ENCODE results near the gene PLEKHH3.

PLEKHH3 gene

DNA sequence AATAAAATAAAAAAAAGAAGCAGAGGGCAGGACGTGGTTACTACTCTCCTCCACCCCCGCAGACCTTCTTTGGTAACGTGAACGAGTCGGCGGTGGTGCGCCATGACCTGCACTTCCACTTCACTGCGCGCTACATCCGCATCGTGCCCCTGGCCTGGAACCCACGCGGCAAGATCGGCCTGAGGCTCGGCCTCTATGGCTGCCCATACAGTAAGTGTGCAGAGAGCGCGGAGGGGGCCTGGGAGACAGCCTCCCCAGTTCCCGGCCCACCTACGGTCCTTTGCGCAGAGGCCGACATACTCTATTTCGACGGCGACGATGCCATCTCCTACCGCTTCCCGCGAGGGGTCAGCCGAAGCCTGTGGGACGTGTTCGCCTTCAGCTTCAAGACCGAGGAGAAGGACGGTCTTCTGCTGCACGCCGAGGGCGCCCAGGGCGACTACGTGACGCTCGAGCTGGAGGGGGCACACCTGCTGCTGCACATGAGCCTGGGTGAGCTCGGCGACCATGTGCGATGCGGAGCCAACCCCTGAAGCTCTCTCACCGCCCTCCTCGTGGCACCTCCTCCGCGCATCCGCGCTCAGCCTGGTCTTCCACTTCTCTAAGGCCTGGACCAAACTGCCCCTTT lies 8.2 kb upstream of the PLEKHH3 start:
- no peak for DNase-seq

DNA sequence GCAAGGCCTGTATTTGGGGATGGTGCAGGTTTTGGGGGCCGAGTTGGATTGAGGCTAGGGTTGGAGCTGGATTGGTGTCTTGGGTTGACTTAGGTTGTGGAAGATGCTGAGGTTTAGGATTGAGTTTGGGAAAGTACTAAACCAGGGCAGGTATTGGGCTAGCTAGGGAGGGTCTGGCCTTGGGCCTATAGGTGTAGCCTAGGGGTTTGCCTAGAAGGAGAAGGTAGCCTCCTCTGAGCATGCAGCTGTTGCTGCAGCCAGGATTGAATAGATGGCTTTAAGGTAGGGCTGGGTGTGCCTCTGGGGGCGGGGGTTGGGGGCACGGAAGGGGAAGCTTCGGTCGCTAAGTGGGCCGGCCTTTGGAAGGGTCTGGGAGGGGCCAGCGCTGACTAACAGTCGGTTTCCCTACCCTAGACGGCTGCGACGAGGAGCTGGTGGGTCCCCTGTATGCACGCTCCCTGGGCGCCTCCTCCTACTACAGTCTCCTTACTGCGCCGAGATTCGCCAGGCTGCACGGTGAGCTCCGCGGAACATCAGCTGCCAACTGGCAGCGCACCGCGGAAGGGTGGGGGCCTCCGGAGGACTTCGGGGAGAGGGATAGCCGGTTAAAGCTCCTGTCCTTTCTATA lies 6.7 kb upstream of the PLEKHH3 start:
- DNase-seq, result no peak

DNA sequence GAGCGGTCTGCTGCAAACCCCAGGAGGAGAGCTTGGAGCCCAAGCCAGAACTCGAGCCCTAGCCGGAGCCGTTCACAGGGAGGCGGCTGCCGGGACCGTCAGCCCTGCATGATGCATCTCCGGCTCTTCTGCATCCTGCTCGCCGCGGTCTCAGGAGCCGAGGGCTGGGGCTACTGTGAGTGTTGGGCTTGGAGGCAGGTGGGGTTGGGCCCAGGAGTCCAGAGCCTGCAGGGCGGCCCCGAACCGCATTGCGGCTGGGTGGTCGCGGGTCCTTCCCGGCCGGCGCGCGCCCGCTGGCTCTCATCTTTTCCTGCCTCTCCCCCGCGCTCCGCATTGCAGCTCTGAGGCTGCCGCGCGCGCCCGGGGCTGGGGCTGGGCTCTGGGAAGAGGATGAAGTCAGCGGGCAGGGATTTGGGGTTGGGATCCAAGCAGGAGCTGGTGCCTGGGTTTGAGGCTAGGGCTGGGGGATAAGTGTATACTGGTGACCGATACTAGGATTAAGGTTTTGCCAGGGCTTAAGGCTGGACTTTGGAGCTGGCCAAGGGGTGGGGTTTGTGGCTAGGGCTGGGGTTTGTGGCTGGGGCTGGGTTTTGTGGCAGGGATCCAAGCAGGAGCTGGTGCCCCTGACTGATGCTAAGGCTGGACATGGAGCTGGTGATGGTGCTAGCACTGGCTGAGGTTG lies 6.1 kb upstream of the PLEKHH3 start:
- DNase-seq, result no peak

DNA sequence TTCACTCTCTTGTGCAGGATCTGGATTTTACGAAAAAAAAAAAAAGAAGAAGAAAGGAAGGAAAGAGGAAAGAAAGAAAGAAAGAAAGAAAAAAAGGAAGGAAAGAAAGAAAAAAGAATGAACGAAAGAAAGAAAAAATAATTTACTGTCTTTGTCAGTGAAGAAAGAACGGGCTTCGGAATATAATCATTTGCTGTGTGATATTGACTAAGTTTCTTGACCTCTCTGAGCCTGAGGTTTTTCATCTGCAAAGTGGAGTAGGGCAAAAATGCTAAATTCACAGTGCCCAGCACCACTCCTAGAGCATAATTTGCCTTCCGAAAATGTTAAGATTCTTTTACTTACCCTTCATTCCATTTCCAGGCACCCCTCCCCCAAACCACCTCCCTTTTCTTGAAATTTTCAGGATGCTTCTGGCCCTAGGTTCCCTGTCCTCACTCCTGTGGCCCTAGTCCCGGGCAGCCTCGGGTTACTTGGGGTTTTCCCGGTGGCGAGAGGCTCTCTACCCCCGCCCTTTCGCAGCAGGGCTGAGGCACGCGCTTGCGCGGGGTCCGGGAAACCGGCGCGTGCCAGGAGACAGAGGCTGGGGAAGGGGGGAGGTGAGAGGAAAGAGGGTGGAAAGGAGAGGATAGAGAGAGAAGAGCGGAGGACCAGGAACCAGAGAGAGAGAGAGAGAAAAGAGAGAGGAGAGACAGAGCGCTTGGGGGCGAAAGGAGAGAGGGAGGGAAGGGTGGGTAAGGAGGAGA lies 5.4 kb upstream of the PLEKHH3 start, which contains the start of gene CNTNAP1:
Gene CNTNAP1 (plus strand): TSS at position 556 of the 746 bp plus-strand sequence. CDS start 299 bp downstream, outside the sequence.
- no peak for DNase-seq

DNA sequence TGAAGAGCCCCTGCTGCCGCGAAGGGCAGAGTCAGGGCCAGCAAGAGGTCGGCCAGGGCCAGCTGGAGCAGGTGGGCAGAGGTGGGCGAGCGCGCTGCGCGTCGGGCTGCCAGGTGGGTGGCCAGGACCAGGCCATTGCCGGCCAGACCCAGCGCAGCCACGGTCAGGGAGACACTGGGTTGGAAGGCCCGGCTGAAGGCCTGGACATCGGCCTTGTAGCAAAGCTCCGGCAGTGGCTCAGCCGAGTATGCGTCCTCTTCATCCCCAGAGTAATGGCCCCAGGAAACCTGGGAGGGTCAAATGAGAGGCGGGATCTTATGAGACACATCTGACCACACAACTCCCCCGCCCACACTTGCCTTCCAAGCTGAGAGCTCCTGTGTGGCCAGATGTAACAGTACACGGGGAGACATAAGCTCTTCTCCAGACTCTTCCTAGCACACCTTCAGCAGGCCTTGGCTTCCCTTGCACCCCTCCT lies 3.6 kb upstream of the PLEKHH3 start:
- no peak for DNase-seq

DNA sequence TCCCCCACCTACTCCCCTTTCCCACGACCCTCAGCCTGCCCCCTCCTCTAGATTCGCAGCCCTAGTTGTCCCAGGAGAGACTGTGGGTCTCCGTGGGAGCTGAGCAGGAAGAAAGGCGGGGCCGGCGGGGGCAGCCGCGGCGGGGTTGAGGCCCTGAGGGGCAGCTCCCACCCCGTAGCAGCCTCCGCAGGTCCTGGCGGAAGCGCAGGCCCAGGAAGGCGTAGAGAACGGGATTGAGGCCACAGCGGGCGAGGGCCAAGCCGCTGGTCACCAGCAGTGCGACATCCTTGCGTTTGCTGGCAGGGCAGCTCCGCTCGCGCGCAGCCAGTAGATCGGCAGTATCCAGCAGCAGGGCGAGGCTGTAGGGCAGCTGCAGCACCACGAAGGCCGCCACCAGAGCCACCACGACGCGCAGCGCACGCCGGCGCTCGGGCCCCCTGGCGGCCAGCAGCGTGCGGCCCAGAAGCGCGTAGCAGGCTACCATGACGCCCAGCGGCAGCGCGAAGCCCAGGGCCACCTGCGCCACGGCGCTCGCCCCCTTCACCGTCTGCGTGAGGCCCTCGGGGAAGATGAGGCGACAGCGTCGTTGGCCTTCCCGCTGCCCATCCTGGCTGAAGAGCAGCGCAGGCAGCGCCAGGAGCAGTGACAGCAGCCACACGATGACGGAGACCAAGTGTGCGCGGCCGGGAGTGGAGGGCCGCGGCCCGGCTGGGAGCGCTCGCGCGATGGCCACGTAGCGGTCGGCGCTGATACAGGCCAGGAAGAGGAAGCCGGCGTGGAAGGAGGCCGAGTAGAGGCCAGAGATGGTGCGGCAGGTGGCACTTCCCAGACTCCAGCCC lies 2.9 kb upstream of the PLEKHH3 start:
- peak in 1 of 2 experiments; percentile 46 for DNase-seq

DNA sequence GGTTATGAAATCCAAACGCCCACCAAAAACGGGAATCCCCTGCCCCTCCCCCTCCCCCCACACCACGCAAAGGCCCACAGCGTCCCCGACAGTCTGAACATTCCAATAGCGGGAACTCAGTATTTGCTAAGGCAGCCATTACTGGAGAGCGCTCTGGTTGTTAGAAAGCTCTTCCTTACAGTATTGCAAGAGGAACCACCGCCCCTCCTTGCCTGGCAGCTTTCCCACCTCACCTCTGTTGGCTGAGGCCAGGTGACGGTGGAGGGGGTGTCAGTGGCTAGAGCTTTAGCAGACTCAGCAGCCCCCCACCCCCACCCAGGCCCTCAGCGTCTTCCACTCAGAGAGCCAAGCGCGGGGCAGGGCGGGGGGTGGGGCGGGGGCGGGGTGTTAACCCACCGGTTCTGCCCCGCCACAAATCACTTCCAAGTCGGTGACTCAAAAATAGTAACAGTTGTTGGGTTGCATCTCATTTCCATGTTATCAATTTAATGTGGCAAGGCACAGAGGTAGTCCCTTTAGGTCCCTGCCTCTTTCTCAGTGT lies 2.2 kb upstream of the PLEKHH3 start:
- DNase-seq, result no peak

DNA sequence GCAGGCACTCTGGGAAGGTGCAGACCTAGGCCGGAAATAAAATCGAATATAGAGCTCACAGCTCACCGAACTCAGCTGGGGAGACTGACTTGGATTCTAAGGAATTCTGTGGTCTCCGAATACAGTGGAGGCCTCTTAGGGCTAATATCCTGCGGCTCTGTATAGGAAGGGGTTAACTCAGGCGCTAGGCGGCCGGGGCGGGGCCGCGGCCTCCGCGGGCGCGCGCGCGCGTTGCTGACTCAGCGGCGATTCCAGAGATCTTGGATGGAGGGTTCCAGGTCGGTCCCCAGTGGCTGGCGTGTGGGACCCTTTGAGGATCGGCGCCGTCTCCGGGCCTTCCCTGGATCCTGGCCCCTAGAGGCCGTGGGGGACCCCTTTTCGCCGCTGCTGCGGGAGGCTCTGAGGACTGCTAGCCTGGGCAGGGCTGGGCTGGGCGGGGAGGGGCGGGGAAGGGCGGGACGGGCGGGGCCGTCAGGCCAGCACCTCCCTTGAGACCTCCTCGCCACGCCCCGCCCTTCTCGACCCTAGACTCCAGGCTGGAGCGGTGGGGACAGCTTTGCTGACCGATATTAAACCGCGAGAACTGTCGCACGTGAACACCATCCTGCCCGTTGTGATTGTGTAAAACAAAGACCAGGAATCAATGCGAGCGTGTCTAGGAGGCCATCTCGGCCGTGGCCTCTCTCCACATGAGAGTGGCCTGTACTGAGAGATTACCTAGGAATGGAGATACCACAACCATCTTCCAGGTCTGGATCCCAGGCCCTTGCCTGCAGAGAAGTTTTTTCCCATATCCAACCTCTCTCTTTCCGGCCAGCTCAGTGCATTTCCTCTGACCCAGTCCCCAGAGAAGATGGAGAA lies 1.4 kb upstream of the PLEKHH3 start:
- peak; percentile 75 to 85 for DNase-seq

DNA sequence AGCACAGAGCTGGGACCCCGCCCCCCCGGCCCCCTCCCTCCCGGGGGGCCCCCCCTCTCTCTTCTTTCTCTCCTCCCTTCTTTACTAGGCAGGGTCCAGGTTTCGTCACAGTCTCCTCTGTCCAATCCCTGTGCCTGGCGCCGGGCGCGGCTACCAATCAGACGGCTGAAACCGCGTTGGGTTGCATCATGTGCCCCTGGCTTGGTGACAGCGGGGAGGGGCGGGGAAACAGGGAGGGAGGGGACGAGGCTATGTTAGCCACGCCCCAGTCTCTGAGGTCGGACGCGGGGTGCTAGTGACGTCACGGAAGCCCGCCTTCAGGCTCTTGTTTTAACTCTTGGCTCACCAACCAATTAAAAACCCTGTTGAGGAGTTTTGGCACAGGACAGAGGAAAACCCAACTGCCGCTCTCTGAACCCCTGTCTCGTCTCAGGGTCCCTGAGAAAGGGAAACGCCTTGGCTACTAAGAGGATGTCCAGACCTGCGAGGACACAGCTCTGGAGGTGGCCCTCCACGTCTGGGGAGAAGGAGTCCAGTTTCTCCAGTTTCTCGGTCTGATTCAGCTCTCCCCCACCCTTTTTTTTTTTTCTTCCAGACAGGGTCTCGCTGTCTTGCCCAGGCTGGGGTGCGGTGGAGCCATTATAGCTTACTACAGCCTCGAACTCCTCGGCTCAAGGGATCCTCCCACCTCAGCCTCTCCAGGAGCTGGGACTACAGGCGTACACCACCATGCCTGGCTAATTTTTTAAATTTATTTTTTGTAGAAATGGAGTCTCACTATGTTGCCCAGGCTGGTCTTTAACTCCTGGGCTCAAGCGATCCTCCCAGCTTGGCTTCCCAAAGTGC lies 441 bp upstream of the PLEKHH3 start:
- DNase-seq, result peak; percentile 97 to 99

DNA sequence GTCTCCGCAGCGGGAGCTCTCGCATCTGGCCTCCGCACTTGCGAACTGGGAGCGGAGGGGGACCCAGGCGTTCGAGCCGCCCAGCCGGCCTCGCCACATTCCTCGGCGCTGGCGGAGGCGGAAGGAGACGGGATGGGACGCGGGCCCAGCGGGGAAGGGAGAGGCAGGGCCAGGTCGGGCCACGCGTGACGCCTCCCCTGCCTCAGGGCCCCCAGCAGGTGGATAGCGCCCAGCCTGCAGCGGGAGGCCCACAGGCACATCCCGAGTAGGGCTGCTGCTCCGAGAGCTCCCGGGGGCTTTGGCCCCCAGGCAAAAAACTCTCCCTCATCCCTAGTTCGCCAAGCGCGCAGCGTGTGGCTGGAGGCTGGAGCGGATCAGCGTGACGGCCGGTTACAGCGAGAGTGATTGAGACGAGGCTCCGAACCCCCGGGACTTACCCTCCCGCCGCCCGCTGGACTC lies 800 bp downstream of the PLEKHH3 start:
- peak in 1 of 2 experiments; percentile 39 for DNase-seq

DNA sequence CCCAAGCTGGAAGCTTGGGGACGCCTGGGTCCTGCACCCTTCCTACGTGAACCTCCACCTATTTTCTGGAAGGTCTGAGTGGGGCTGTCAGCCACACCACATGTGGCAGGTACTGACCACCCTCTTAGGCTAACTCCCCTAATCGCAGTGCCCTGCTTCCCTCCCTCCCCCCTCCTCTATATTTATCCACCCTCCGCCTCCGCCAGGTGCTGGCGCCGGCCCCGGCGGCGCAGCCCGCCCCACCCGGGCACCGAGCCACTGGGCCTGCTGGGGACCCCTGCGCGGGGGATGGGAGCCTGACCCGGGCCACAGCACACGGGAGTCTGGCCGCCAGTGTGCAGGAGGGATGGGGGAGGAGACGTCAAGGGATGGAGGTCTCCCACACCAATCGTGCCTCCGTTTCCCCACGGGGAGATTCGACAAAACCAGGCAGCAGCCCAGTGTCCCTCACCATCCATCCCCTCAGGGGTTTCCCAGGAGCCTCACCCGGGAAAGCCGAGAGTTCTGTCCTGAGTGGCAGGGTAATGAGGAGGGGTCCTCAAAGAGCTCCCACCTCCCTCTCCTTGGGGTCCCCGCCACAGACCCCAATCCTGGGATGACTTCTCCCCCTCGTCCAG lies 1.3 kb downstream of the PLEKHH3 start:
- DNase-seq, result no peak

DNA sequence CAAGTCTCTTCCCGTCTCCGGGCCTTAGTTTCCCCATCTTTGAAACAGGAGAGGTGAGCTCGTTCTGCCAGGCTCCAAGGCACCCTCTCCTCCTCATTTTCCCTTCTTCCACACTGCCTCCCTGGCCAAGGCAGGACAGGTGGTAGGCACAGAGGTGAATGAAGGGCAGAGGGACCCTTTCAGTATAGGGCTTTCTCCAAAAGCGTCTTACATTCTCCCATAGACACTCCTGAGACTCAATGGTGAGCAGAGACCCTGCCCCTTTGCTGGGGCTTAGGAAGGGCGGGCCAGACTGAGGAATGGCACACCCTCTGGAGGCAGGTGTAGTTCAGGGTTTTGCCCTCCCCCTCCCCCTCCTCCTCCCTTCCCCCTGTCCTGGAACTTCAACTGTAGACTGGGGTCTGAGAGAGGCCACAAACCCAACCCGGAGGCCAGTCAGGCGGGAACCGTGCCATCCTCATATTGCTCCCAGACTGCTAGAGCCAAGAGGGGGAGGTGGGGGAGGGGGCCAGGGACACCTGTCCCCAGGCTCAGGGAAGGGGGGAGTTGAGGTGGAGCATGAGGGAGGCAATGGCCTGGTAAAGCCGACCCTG lies 1.9 kb downstream of the PLEKHH3 start:
- DNase-seq, result no peak

DNA sequence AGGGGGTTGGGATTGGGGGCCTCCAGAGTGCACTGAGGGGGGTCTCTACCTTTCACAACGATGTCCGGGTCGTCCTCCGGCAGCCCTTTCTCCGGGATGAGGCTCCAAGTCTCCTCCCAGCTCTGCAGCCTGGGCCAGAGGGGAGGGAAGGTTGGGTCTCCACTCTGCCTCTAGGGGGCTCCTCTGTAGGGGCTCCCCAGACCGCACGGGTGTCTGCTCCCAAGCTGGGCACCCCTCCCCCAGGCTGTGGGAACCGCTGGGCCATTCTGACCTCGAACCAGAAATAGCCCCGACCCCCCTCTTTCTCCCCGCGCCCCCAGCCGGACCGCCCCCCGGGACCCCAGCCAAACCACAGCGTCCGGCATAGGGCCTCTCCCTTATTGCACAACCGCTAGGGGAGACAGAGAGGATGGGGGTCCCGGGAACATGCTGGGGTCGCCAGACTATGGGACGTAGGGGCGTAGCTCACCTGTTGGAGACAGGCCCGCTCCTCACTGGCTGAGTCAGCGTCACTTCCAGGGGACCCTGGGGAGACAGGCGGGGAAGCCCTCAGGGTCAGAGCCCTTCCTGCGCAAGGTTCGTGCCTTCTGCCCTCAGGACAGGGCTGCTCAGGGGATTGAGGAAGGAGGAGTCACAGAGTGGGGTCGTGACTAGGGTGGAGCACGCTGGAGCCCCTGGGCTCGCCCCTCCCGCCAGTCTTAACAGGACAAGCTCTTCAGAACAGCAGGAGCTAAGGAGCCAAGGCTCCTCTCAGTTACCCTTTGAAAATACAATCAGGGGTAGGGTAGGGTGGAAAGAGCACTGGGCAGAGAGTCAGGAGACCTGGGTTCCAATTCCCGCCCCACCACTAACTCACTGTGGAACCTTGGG lies 2.7 kb downstream of the PLEKHH3 start:
- DNase-seq, result peak in 1 of 2 experiments; percentile 28

DNA sequence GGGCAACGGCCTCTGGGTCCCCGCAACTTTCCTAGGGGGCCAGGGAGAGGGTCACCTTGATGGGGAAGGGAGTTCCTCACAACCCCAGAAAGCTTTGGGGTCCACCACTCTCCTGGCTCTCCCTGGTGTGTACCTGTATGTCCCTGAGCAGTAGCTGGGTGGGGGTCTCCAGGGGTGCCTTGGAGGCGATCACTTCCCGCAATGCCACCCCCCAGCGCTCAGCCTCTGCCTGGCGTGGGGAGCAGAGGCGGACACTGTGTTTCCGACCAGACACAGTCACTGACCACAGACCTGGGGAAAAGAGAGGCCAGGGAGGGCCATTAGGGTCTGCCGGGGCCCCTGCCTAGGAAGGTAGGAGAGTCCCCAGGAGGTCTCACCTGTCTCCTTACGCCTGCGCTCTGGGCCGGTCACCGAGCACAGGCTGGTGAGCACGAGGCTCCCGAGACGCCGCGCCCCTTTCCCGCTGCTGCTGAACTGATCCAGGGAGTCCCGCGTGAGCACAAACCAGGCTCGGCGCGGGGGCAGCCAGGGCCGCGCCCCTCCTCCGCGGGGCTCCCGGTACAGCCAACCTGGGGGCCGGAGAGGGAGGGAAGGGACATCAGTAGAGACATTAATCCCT lies 3.4 kb downstream of the PLEKHH3 start:
- no peak for DNase-seq

DNA sequence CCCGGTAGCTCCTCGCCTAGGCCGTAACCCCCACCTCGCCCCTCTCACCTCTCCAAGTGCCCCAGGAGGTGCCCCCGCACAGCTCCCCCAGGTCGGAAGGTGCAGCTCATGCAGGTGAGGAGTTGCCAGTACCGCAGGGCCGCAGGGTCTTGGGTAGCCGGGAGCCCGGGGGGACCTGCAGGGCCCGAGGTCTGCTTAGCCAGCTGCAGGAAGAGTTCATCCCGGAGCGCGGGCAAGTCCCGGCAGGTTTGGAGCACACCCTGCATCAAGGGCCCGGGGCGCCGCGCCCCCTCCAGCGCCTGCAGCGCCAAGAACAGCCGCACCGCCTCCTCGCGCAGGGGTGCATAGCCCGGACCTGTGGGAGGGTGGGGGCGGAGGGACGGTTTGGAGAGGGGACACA lies 4.8 kb downstream of the PLEKHH3 start:
- DNase-seq, result no peak

DNA sequence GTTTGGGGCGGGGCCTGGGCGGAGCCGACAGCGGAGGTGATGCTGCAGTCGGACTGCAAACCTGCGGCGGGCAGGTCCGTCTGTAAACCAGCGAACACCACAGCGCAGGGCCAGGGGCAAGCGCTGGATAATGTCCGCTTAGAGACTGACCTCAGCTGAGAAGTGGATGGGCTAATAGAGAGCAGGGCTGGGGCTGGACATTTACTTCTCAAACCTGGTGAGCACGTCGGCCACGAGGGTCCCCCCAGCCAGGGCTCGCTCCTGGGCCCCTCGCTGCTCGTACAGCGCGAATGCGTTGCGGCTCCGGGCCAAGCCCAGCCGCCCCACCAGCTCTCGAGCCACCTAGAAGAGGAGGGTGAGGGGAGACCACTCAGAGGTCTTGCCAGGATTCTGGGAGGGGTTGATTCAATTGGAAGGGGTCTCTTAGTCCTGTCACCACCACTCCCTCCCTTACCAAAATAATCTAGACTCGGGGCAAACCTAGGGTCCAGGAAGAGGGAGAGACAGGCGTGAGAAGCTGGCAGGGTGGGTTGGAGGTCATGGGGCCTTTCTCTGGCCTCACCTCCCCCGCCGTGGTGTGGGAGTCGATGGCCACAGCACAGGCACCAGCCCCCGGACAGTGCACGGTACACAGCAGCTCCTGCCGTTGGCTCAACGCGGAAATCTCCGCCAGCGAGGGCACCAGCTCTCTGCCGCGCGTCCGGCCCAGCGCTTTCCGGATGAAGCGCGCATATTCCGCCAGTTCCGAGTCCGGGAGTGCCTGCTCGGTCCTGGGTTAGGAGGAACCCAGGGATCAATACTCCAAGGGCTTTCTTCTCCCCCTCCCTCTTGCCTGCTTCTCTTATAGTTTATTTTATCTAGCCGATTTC lies 5.8 kb downstream of the PLEKHH3 start:
- DNase-seq, result no peak

Measured in SW 1271 (cell line).